Upper lobe of left lung (tissue), 6 donors: ENCODE measurements around the gene CCDC195. TPM values are rescaled to one million over a fixed set of nuclear protein-coding genes. Genes with fewer than 3 reads are reported as not detected.

Experiments
- ATAC-seq, 2 donors: fragments of 200-7000 bp; cut with Tn5 transposase; one replicate each; pipeline ENCODE4 v1.9.1; 2022; ENCODE audit warnings: mild to moderate bottlenecking in 2 of 2, moderate library complexity in 2 of 2; ENCODE audit not compliant: low FRiP score in 2 of 2
- DNase-seq, 2 donors: peaks; one replicate each; pipeline ENCODE4 v3.0.0-alpha.2; 2019 to 2020
- H3K27ac ChIP-seq, 4 donors: fragments of 200-600 bp; sonication (generic); one replicate each; pipeline ENCODE4 v1.5.1; 2016 to 2019
- H3K27me3 ChIP-seq, 4 donors: fragments of 200-600 bp; sonication (generic); one replicate each; pipeline ENCODE4 v1.5.1; 2017 to 2019
- H3K36me3 ChIP-seq, 4 donors: fragments of 200-600 bp; sonication (generic); one replicate each; pipeline ENCODE4 v1.5.1; 2016 to 2019
- H3K4me1 ChIP-seq, 4 donors: fragments of 200-600 bp; sonication (generic); one replicate each; pipeline ENCODE4 v1.5.1; 2018 to 2019
- H3K4me3 ChIP-seq, 4 donors: fragments of 200-600 bp; sonication (generic); one replicate each; pipeline ENCODE4 v1.5.1; 2017 to 2019; ENCODE audit warnings: mild to moderate bottlenecking in 2 of 4, moderate library complexity in 1 of 4
- H3K9me3 ChIP-seq, 4 donors: fragments of 200-600 bp; sonication (generic); one replicate each; pipeline ENCODE4 v1.5.1; 2018 to 2019
- EP300 ChIP-seq, 4 donors: sonication (generic); formaldehyde crosslinking; IDR thresholded peaks; one replicate each; pipeline ENCODE4 v1.5.1; 2017; ENCODE audit warnings: antibody characterized with exemption in 4 of 4, control low read depth in 2 of 4
- POLR2A ChIP-seq, 4 donors: fragments of 450-650 bp; IDR thresholded peaks; one replicate each; pipeline ENCODE4 v1.5.1; 2016 to 2017; ENCODE audit warnings: antibody characterized with exemption in 4 of 4, mild to moderate bottlenecking in 2 of 4
- POLR2AphosphoS5 ChIP-seq, 2 donors: sonication (generic); formaldehyde crosslinking; IDR thresholded peaks; one replicate each; pipeline ENCODE4 v1.5.1; 2017; ENCODE audit warnings: antibody characterized with exemption in 2 of 2
- WGBS, 2 donors: methylation state at CpG; one replicate each; pipeline ENCODE4 v1.1.5; 2017 to 2018; 5-methylcytosine and 5-hydroxymethylcytosine counted together
- total RNA-seq, 6 donors: library from RNA; depleted of rRNA in 4 of 6; stranded (reverse); fragments of >200 nt in 4 of 6; gene quantifications; one replicate each; pipeline versions ENCODE4 v1.1.0 to v1.2.1, GENCODE V29; 2016 to 2021
- TF ChIP-seq, protein P1 (sequence below), 6 experiments: fragments of 450-650 bp in 4 of 6; fragments of 200-600 bp in 2 of 6; sonication (generic) in 2 of 6; IDR thresholded peaks; one replicate each; pipeline ENCODE4 v1.5.1; 2016 to 2019; ENCODE audit warnings: antibody characterized with exemption in 6 of 6
- donor health status: DM: no; HTN: no; CAD: no; lungs with moderate emphysema.
- donor health status: DM: no; HTN: yes; CAD: no; lungs with severe emphysema.

The CCDC195 gene
- total RNA-seq, 6 donors from 2014 or later: not detected

DNA sequence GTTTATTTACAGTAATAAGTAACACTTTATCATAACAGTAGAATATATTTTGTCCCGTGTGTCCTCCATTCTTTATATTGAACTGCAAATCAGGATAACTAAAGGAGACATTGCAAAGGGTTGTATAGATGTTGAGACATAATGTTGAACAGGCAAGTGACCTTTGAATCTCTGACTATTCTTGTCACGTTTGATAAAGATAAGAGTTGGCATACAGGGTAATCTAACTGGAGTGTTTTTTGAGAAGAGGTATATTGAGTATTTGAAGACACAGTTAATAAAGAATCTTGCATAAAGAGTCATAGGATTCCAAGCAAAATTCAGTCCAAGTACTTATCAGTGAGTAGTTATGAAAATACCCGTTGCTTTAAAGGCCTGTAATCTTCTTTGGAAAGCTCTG is 21.7 kb downstream of the CCDC195 start:
- 50 to 58% methylated on average over 3 of the region's 3 CpGs for WGBS, 2 donors
- Histone ChIP-seq H3K9me3 (no peaks in the 10 kb centered on the region), H3K27me3 (no peaks in the 10 kb centered on the region), H3K36me3 (no peaks in the 10 kb centered on the region), H3K4me1 (no peaks in the 10 kb centered on the region), H3K4me3 (no peak overlapping the region), H3K27ac (no peak overlapping the region)
- ATAC-seq (no peak), DNase-seq (no peak)
- TF ChIP-seq POLR2A (IDR thresholded peaks at IDR 0.05) (no peak), EP300 (IDR thresholded peaks at IDR 0.05) (no peak), POLR2AphosphoS5 (IDR thresholded peaks at IDR 0.05) (no peak)
- TF ChIP-seq, protein P1, sequence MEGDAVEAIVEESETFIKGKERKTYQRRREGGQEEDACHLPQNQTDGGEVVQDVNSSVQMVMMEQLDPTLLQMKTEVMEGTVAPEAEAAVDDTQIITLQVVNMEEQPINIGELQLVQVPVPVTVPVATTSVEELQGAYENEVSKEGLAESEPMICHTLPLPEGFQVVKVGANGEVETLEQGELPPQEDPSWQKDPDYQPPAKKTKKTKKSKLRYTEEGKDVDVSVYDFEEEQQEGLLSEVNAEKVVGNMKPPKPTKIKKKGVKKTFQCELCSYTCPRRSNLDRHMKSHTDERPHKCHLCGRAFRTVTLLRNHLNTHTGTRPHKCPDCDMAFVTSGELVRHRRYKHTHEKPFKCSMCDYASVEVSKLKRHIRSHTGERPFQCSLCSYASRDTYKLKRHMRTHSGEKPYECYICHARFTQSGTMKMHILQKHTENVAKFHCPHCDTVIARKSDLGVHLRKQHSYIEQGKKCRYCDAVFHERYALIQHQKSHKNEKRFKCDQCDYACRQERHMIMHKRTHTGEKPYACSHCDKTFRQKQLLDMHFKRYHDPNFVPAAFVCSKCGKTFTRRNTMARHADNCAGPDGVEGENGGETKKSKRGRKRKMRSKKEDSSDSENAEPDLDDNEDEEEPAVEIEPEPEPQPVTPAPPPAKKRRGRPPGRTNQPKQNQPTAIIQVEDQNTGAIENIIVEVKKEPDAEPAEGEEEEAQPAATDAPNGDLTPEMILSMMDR (IDR thresholded peaks at IDR 0.05): no peak

DNA sequence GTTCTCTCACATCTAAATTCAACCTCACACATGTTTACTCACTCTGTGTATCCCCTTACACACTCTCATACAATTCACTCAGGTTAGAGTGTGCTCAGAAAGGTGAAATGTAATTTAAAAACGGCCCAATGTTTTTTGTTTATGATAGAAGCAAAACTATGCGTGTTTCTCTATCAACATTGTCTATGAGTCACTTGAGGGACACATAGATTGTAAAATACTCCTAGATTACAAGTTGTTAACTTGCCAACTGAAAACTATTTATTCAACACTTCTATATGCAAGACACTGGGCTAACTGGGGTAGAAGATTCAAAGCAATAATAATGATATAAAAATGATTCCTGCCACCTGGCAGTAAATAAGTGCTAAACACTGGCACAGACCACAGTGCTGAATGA is 24.6 kb downstream of the CCDC195 start:
- no peak for TF ChIP-seq EP300 (IDR thresholded peaks at IDR 0.05)
- no peak for TF ChIP-seq POLR2A (IDR thresholded peaks at IDR 0.05)
- TF ChIP-seq, protein P1 (IDR thresholded peaks at IDR 0.05): no peak
- TF ChIP-seq POLR2AphosphoS5 (IDR thresholded peaks at IDR 0.05): no peak
- no peaks in the 10 kb centered on the region for H3K27me3 ChIP-seq
- H3K4me3 ChIP-seq: no peak overlapping the region
- no peaks in the 10 kb centered on the region for H3K36me3 ChIP-seq
- DNase-seq (no peak), ATAC-seq (no peak)
- no peaks in the 10 kb centered on the region for H3K4me1 ChIP-seq
- WGBS, 2 donors: 53 to 55% methylated on average over 2 of the region's 2 CpGs
- no peaks in the 10 kb centered on the region for H3K9me3 ChIP-seq
- no peak overlapping the region for H3K27ac ChIP-seq

DNA sequence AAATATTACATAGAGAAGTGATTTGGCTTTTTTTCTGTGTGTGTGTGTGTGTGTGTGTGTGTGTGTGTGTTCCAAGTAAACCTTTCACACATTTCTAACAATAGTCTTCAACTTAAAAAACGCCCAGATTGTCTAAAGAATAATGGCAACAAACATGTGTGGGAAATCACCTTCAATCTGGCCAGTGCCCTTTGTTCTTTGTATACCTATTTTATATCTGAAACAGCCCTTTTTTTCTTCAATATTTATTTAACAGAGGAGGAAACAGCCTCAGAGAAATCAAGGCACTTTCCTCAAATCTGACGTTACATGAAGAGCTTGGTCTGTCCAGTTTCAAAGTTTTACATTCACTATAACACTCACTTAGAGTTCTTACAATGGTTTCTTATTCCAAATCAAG is 25.3 kb downstream of the CCDC195 start:
- Histone ChIP-seq H3K27ac (no peak overlapping the region), H3K36me3 (no peaks in the 10 kb centered on the region), H3K9me3 (no peaks in the 10 kb centered on the region), H3K4me3 (no peak overlapping the region), H3K4me1 (no peaks in the 10 kb centered on the region), H3K27me3 (no peaks in the 10 kb centered on the region)
- TF ChIP-seq POLR2A (IDR thresholded peaks at IDR 0.05) (no peak), EP300 (IDR thresholded peaks at IDR 0.05) (no peak), POLR2AphosphoS5 (IDR thresholded peaks at IDR 0.05) (no peak)
- TF ChIP-seq, protein P1 (IDR thresholded peaks at IDR 0.05): no peak
- ATAC-seq: no peak
- DNase-seq: no peak
- 54 to 74% methylated on average over 2 of the region's 2 CpGs for WGBS, 2 donors

GRCh38 chr2:224689539-224689938 is 26.6 kb downstream of the CCDC195 start:
- no peak overlapping the region for H3K4me3 ChIP-seq
- H3K4me1 ChIP-seq: no peaks in the 10 kb centered on the region
- TF ChIP-seq, protein P1 (IDR thresholded peaks at IDR 0.05): no peak
- TF ChIP-seq EP300 (IDR thresholded peaks at IDR 0.05) (no peak), POLR2A (IDR thresholded peaks at IDR 0.05) (no peak), POLR2AphosphoS5 (IDR thresholded peaks at IDR 0.05) (no peak)
- no peaks in the 10 kb centered on the region for H3K9me3 ChIP-seq
- H3K27me3 ChIP-seq: no peaks in the 10 kb centered on the region
- ATAC-seq (no peak), DNase-seq (no peak)
- H3K27ac ChIP-seq: no peak overlapping the region
- WGBS, 2 donors: 81 to 85% methylated on average over 2 of the region's 2 CpGs
- no peaks in the 10 kb centered on the region for H3K36me3 ChIP-seq

DNA sequence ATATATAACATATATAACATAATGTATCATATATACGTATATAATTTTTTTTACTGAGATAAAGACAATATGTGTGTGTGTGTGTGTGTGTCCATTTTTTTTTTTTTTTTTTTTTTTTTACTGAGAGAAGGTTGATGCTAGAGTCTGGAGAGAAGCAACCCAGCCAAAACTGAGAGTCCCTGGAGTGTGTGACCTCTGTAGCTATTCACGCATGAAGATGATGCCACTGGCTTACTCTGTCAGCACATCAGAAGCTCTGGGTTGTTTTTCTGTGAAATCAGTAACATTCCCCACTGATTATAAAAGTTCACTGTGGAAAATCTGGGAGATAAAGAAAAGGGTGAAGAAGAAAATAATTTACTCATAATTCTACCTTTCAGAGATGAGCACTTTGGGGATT is 27.2 kb downstream of the CCDC195 start:
- H3K4me3 ChIP-seq: no peak overlapping the region
- no peaks in the 10 kb centered on the region for H3K27me3 ChIP-seq
- no peak for DNase-seq
- H3K27ac ChIP-seq: no peak overlapping the region
- WGBS, 2 donors: 93 to 95% methylated on average over 2 of the region's 2 CpGs
- no peaks in the 10 kb centered on the region for H3K9me3 ChIP-seq
- H3K36me3 ChIP-seq: no peaks in the 10 kb centered on the region
- no peak for ATAC-seq
- TF ChIP-seq EP300 (IDR thresholded peaks at IDR 0.05): no peak
- no peak for TF ChIP-seq POLR2A (IDR thresholded peaks at IDR 0.05)
- TF ChIP-seq, protein P1 (IDR thresholded peaks at IDR 0.05): no peak
- no peak for TF ChIP-seq POLR2AphosphoS5 (IDR thresholded peaks at IDR 0.05)
- H3K4me1 ChIP-seq: no peaks in the 10 kb centered on the region
